HG03175 (cell line): ENCODE data around the gene MUC6.
"Not testable (repeated sequence)": the region's sequence is repeated elsewhere in the genome, so short reads cannot be mapped to it uniquely, and the experiment has no call there.

Source experiments
- ATAC-seq: cut with Tn5 transposase; IDR thresholded peaks from one replicate; pipeline ENCODE4 v1.9.1; 2021; ENCODE audit warnings: mild to moderate bottlenecking, moderate library complexity; ENCODE audit not compliant: unreplicated experiment

The MUC6 gene

DNA sequence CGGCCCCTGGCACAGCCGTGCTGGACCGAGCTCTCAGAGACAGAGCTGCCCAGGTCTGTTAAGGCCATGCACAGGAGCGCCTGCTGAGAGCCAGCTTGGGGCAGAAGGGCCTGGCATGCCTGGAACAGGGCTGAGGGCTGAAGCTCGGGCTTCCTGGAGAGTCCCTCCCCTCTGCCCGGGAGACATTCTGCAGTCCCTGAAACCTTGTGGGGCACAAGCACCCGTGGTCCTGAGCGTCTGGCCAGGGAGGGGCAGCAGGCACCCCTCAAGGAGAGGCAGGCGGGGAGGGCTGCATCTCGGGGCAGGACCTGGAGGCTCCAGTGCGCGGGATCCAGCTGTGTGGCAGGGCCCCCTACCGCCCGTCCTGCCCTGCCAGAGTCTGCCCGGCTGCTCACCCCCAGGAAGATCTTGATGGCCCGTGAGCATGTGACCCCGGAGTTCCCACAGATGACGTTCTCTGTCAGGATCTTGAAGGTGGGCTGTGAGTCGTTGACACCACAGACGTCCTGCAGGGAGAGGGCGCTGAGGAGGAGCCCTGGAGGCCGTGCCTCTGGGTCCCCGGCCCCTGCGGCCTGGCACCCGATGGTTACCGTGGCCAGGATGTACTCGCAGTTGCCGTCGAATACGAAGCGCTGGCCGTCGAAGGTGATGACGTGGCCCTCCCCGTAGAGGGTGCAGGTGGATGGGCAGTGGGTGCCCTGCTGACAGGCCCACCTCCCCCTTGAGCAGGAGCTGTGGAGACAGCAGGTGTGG is 10.9 kb downstream of the MUC6 start:
- ATAC-seq, result no peak

DNA sequence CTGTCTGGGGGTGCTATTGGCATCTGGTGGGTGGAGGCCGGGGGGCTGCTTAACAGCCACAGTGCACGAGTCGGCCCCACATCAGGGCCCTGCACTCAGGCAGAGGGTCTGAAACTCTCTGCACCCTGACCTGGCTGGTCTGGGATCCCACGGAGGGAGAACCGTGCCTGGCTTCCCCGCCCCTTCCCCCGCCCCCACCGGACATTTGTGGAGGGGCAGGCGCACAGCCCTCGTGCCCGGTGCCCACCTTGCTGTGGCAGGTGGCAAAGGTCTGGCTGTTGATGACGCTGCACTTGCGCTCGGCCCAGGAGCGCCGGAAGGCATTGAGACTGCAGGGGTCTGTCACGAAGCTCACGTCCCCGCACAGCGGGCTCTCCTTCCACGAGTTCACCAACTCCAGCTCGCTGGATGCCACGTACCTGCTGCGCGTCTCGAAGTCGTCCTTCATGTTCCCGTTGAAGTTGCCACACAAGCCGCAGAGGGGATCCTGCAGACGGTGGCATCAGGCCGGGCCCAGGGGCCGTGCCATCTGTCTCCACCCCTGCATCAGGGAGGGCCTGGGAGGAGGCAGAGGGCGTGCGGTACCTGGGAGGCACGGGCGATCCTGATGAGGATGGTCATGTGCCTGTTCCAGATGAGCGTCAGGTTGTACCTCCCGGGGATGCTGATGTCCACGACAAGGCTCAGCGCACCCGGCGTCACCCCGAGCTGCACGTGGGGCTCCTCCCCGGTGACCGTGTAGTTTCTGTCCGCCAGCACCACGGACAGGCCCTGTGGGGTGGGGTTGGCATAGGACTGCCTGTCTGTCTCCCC is 11.7 kb downstream of the MUC6 start:
- ATAC-seq, result no peak

DNA sequence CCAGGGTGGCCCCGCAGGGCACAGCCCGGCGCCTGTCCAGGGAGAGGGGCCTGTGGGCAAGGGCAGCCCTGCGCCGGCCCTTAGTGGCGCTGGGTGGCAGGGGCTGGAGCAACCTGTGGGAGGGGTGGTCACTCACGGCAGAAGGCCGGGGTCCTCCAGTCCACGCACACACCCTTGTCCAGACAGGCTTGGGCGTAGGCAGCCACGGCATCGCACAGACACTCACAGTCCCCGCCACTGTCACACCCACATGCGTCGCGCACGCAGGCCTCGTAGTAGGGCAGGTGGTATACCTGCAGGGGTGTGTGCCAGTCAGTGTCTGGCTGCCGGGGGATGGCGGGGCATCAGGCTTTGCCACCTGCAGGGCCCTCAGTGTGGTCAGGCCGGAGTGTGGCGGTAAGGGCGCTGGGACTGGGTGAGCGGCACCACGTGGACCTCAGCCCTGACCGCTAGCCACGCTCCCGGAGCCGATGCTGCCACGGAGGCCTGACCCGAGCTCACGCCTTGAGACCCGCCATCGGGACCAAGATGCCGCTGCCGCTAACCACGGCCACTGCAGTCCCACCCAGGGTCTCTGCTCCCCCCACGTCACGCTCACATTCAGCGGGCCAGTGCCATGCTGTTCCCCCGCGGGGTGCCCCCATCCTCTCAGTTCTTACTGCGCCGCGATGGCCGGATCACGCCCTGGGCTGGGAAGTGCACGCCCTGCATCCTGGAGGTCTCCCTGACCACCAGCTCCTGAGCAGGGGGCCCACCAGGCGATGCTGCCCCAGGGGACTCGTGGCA is 12.5 kb downstream of the MUC6 start:
- ATAC-seq, result no peak

DNA sequence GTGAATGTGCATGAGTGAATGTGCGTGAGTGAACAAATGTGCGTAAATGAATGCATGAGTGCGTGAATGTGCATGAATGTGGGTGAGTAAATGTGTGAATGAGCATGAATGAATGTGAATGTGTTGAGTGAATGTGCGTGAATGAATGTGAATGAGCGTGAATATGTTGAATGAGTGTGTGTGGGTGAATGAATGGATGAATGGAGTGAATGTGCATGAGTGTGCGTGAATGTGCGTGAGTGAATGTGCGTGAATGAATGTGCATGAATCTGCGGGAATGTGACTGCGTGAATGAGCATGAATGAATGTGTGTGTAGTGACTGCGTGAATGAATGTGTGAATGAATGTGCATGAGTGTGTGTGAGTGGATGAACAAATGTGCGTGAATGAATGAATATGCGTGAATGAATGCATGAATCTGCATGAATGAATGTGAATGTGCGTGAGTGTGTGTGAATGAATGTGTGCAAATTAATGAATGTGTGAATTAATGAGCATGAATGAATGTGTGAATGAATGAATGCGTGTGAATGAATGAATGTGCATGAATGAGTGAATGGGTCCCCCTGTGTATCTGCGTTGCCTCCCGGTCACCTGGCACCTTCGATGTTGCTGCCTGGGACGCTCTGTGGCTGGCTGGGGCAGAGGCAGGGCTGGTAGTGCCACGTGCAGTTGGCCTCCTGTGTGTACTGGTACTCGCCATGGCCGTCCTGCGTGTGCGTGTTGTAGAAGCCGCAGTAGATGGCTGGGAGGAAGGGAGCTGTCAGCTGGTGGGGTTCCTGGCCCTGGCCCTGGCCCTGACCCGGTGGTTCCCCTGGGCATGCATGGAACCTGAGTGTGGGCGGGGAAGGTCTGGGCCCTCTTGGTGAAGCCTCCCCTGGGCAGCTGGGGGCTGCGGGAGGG is 13.4 kb downstream of the MUC6 start:
- ATAC-seq, result no peak

DNA sequence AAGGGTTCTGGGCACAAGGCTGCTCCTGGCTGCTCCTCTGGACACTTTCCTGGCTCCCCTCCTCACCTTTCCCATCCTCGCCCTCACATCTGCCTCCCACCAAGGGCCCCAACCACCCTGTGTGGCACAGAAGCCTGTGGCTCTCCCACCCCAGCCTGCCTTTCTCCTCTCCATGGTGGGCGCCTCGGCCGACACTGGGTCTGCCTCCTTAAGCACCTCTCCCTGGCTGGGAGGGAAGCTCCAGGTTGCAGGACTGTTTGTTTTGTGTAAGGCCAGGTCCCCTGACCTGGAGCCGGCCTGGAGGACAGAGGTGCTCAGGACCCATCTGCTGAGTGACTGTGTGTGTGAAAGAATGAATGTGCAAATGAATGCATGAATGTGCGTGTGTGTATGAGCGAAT is 14.1 kb downstream of the MUC6 start:
- ATAC-seq, result no peak

DNA sequence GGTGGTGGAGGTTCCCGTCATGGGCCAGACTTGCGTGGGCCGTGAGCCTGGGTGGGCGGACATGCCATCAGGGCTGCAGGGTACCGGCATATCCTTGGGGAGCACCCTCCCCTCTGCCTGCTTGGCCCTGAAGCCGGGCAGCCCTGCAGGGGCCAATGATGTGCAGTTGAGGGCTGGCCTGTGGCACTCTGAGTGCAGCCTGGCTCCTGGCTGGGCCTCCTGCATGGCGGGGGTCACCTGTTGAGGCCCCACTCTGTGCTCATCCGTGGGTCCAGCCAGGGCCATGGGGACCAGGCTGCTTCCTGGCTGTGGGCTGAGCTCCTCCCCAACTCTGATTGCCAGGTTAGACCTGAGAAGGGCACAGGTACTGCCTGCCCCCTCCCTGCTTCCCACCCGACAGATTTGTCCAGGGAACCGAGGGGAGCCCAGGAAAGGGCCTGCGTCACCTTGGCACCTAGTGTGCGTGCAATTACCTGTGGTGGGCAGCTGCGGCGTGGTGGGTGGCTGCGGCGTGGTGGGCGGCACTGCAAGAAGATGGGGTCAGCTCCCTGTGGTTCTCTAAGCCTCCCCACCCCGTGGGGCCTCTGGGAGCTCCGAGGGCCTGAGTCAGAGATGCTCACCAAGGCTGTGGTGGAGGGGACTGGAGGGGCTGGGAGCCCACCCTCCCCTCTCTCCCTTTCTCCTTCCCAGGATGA is 16.2 kb downstream of the MUC6 start:
- ATAC-seq, result no peak

DNA sequence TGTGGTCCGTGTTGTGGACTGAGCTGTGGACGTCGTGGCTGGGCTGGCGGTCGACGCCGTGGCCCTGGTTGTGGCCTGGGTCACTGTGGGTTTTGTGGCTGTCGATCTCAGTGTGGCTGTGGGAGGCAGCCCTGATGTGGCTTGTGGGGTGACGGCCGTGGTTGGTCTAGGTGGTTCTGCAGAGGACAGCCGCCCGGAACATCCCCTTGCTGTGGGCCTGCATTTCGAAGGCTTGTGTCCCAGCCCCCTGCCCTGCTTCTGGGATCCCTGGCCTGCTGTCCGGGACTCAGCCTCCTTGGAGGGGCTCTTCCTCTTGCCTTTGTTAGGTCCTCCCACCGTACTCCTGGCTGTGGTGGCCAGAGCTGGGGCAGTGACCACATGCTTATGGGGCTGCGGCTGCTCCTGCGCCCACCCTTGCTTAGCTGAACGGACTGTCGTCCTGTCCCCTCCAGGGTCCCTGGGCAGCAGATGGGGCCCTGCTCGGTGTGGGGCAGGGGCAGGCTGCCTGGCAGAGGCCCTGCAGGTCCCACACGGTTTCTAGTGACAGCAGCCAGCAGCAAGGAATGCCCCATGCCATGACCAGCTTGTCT is 17.1 kb downstream of the MUC6 start:
- no peak for ATAC-seq

DNA sequence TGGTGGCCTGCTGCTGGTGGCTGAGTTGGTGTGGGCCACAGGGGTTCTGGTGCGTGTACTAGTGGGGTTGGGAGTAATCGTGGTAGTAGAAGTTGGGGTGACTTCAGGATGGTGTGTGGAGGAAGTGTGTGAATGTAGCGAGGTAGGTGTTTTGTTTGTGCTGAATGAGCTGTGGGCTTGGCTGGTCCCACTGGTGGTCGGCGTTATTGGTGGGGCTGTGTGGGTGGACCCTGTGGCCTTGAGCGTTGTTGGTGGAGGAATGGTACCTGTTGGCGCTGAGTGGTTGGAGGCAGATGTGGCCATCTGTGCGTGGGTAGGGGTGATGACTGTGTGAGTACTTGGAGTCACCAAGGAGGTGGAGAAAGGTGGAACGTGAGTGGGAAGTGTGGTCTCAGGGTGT is 18.4 kb downstream of the MUC6 start:
- no peak for ATAC-seq

DNA sequence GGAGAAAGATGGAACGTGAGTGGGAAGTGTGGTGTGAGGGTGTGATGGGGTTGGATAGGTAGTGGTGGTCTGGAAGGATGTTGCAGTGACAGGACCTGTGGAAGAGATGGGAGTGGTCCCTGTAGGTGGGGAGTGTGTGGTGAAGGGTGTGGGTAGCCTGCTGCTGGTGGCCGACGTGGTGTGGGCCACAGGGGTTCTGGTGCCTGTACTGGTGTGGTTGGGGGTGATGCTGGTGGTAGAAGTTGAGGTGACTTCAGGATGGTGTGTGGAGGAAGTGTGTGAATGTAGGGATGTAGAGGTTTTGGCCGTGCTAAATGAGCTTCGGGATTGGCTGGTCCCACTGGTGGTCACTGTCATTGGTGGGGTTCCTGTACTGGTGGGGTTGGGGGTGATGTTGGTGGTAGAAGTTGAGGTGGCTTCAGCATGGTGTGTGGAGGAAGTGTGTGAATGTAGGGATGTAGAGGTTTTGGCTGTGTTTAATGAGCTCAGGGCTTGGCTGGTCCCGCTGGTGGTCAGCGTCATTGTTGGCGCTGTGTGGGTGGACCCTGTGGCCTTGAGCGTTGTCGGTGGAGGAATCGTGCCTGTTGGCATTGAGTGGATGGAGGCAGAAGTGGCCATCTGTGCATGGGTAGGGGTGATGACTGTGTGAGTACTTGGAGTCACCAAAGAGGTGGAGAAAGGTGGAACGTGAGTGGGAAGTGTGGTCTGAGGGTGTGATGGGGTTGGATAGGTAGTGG is 19.1 kb downstream of the MUC6 start:
- ATAC-seq, result no peak

DNA sequence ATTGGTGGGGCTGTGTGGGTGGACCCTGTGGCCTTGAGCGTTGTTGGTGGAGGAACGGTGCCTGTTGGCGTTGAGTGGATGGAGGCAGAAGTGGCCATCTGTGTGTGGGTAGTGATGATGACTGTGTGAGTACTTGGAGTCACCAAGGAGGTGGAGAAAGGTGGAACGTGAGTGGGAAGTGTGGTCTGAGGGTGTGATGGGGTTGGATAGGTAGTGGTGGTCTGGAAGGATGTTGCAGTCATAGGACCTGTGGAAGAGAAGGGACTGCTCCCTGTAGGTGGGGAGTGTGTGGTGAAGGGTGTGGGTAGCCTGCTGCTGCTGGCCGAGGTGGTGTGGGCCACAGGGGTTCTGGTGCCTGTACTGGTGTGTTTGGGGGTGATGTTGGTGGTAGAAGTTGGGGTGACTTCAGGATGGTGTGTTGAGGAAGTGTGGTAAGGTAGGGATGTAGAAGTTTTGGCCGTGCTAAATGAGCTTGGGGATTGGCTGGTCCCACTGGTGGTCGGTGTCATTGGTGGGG is 19.9 kb downstream of the MUC6 start:
- ATAC-seq, result not testable (repeated sequence)

DNA sequence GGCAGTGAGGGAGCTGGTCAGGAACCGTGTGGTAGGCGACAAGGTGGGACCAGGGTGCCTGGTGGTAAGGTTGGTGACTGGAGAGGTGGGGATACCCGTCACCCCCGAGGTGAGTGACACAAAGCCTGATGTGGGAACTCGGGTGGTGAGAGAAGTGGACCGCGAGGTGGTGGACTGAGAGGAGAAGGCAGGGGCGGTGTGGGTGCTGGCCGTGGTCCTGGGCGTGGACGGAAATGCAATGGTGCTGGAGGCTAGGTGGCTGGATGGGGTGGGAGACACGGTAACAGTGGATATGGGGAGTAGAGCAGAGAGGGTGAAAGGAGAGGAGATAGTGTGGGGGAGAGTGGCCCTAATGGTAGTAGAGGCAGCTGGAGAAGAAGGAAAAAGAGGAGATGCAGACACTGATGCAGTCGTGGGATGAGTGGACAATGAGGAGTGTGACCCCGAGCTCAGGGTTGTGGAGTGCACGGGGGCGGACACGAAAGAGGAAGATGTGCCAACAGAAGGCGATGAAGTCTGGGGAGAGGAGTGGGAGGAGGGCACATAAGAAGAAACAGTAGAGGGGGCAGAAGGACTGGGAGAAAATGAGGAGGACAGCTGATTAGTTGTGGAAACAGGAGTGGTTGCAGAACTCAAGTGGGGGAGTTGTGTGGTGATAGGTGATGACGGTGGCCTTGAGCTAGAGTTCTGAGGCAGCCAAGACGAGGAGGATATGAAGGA is 20.5 kb downstream of the MUC6 start:
- no peak for ATAC-seq

DNA sequence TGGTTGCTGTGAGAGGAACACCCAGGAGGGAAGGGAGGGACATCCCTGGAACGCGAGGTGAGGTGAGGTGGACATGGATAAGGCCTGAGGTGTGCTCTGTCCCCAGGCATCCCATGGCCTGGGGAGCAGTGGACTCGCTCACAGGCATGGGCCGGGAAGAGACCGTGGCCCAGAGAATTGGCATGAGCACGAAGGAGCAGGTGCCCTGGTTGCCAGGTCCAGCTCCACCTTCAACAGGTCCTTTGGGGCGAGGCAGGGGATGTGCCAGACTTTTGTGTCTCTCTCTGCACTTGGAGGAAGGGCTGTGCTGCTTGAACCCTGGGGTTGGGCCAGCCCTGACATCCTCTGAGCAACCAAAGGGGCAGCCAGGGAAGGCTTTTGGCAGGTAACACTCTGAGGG is 21.5 kb downstream of the MUC6 start:
- ATAC-seq, result no peak

DNA sequence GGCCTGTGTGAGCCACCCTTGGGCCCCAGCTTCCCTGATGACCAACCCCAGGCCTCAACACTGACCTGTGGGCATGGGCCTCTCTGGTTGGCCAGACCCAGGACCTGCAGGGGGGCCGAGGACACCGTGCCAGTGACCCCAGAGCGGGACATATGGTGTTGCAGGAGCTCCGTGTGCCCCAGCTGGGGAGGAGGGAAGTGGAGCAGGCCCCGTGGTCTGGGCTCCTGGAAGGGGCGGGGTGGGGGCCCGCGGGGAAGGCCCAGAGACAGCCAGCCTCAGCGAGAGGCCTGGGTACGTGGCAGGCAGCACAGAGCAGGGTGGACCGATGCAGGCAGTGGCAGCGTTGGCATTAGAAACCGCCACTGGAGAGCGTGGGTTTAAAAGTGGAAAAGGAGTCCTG is 22.2 kb downstream of the MUC6 start:
- ATAC-seq, result no peak

DNA sequence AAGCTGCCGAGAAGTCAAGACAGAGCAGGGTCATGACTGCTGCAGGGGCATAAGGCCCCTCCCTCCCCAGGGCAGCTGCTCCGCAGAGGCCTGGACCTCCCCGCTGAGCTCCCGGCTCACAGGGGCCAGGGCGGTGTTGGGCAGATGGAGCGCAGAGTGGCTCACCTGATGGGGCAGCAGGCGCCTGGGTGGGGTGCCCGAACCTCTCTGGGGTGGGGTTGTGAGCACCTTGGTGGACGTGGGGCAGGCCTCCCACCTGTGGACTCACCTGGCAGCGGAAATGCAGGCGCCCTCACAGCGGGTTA is 22.9 kb downstream of the MUC6 start:
- ATAC-seq, result no peak

DNA sequence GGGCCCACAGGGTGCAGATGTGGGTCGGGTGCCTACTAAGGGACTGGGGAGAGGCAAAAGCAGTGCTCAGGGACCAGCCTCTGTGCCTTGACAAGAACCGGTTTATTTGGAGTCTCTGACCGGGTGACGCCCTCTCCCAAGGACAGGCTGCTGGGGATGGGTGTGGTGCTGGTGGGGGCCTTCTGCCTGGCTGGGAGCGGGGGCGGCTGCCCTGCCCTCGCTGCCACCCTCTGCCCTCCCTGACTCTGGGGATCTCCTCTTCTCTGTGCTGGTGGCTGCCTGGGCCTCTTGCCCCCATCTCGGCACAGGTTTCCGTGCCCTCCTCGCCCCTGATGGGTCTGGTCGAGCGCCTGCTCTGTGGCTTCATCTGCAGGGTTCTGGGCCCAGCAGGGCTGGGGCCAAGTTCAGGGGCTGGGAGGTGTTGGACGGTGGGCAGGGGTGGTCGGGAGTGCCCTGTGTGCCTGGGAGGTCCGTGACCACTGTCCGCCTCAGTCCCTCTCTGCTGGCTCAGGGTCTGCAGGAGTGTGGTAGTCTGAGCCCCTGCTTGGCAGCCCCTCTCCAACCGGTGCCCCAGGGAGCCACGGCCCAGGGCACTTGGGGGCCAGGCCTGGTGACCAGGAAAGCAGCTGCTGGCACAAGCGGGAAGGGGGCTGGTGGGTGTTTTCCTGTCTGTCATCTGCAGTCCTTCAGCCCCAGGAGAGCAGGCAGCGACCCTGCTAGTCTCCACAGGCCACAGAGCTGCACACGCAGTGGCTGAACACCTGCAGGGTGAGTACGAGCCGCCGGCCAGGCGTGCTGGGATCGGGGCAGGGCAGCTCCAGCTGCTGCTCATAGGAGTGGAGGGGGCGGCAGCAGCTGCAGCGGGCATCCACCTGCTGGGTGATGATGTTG is 23.5 kb downstream of the MUC6 start:
- no peak for ATAC-seq

DNA sequence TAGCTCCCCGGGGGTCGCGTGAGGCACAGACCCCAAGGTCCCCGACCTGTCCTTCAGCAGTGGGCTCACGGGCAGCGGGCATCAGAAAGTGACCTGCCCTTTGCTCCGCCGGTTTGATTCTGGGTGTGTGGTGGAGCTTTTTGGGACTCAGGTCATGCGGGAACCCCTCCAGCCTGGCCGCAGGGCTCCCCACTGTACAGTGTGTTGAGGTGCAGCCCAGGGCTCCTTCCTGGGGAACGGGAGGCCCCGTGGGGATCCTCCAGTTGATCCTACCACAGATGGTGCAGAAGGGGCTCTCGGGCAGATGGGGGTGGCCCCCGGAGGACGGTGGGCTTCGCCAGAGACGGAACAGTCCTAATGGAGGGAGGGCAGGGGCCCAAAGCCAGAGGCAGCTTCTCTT is 24.2 kb downstream of the MUC6 start:
- ATAC-seq, result no peak

DNA sequence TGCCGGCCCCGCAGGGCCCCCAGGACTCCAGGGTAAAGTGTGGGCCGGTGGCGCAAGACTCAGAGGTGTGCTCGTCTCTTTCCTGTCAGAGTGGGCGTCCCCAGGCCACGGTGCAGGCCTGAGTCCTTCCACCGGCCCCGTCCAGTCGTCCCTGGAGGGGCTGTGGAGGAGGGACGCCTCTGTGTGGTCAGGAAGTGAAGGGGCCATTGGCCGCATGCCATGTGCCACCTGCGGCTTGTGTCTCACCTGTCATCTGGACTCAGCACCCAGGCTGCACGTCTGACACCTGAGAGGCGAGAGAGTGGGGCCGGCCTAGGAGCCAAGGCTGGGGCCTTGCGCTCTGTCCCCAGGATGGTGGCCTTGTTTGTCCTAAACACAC is 25.2 kb downstream of the MUC6 start:
- ATAC-seq, result no peak
